GM23248 (cell line): ENCODE results near the gene OR2L13. TPM values are rescaled to one million over a fixed set of nuclear protein-coding genes. Genes with fewer than 3 reads are reported as not detected.

Experiments
- DNase-seq: peaks from one replicate; pipeline ENCODE4 v3.0.0-alpha.2; 2015
- H2AFZ ChIP-seq: fragments of 200-600 bp; sonication (generic); 2 replicates; pipeline ENCODE4 v1.6.1; 2016; ENCODE audit warnings: antibody characterized with exemption
- H3F3A ChIP-seq: fragments of 200-600 bp; sonication (generic); 2 replicates; pipeline ENCODE4 v1.6.1; 2016; ENCODE audit warnings: mild to moderate bottlenecking, antibody characterized with exemption, mixed run types; ENCODE audit not compliant: insufficient read depth
- H3K27ac ChIP-seq: fragments of 200-600 bp; sonication (generic); 2 replicates; pipeline ENCODE4 v1.5.1; 2016; ENCODE audit warnings: mild to moderate bottlenecking
- H3K27me3 ChIP-seq: fragments of 200-600 bp; sonication (generic); replicated peaks from 2 replicates; pipeline ENCODE4 v1.6.1; 2016; ENCODE audit warnings: mild to moderate bottlenecking; ENCODE audit not compliant: insufficient read depth
- H3K36me3 ChIP-seq: fragments of 200-600 bp; sonication (generic); 2 replicates; pipeline ENCODE4 v1.6.1; 2016; ENCODE audit warnings: low read depth, mild to moderate bottlenecking
- H3K4me1 ChIP-seq: fragments of 200-600 bp; sonication (generic); 2 replicates; pipeline ENCODE4 v1.6.1; 2016; ENCODE audit warnings: mild to moderate bottlenecking; ENCODE audit not compliant: insufficient read depth
- H3K4me2 ChIP-seq: fragments of 200-600 bp; sonication (generic); one replicate; pipeline ENCODE4 v1.6.1; 2016; ENCODE audit warnings: mild to moderate bottlenecking; ENCODE audit not compliant: unreplicated experiment
- H3K4me3 ChIP-seq: fragments of 200-600 bp; sonication (generic); 2 replicates; pipeline ENCODE4 v1.5.1; 2016; ENCODE audit warnings: mild to moderate bottlenecking
- H3K79me2 ChIP-seq: fragments of 200-600 bp; sonication (generic); 2 replicates; pipeline ENCODE4 v1.6.1; 2016; ENCODE audit warnings: mild to moderate bottlenecking; ENCODE audit not compliant: insufficient read depth
- H3K9ac ChIP-seq: fragments of 200-600 bp; sonication (generic); 2 replicates; pipeline ENCODE4 v1.6.1; 2016; ENCODE audit warnings: mild to moderate bottlenecking
- H3K9me2 ChIP-seq: fragments of 200-600 bp; sonication (generic); 2 replicates; pipeline ENCODE4 v1.6.1; 2016; ENCODE audit warnings: mixed run types, mild to moderate bottlenecking, moderate library complexity; ENCODE audit not compliant: insufficient read depth
- H3K9me3 ChIP-seq: fragments of 200-600 bp; sonication (generic); one replicate; pipeline ENCODE4 v1.6.1; 2017; ENCODE audit warnings: low read depth
- H4K20me1 ChIP-seq: fragments of 200-600 bp; sonication (generic); 2 replicates; pipeline ENCODE4 v1.6.0; 2016; ENCODE audit not compliant: insufficient read depth
- EZH2 ChIP-seq: fragments of 200-600 bp; sonication (generic); IDR thresholded peaks from 2 replicates; pipeline ENCODE4 v1.6.1; 2018; ENCODE audit warnings: antibody characterized with exemption, mild to moderate bottlenecking; ENCODE audit not compliant: insufficient read depth, poor library complexity, severe bottlenecking
- EZH2phosphoT487 ChIP-seq: fragments of 200-600 bp; sonication (generic); IDR thresholded peaks from 2 replicates; pipeline ENCODE4 v1.6.1; 2018; ENCODE audit warnings: antibody characterized with exemption, moderate library complexity, mild to moderate bottlenecking, low read depth; ENCODE audit not compliant: insufficient read depth
- WGBS, 2 experiments: methylation state at CpG; one replicate each; pipeline ENCODE4 v1.1.6; 2015 to 2017; ENCODE audit warnings: low lambda C conversion rate in 2 of 2, low coverage in 1 of 2; ENCODE audit errors: missing lambda C conversion rate in 2 of 2; 5-methylcytosine and 5-hydroxymethylcytosine counted together
- in situ Hi-C: fragments of 300-500 bp; cut with MboI; formaldehyde crosslinking; loops from 2 replicates; pipeline ENCODE4 v1.15.0; 2020
- polyA plus RNA-seq: library from polyadenylated mRNA; unstranded; fragments of >200 nt; fragmentation: Nextera tagmentation; extraction: Ambion mirVana; gene quantifications from 2 replicates; pipeline ENCODE4 v1.2.1, GENCODE V29; 2016
- total RNA-seq: library from RNA; depleted of rRNA; stranded (reverse); fragments of >200 nt; shearing (Covaris generic); gene quantifications from 2 replicates; pipeline ENCODE4 v1.2.3, GENCODE V29; 2014; rRNA removed

OR2L13 gene
- total RNA-seq (not detected in 2 replicates), polyA plus RNA-seq (not detected in 2 replicates)

- H3K27ac ChIP-seq: no peak within 1 kb of the TSS
- H3K9me3 ChIP-seq: no peaks in the 10 kb centered on the region
- H3K9me2 ChIP-seq: no peaks in the 10 kb centered on the region
- no peaks in the 10 kb centered on the region for H4K20me1 ChIP-seq
- no peak for TF ChIP-seq EZH2
- no peak for TF ChIP-seq EZH2phosphoT487
- no peak within 1 kb of the TSS for H3K9ac ChIP-seq
- in situ Hi-C loops: no loop called here
- H3K27me3 ChIP-seq: no peaks in the 10 kb centered on the region
- H3K79me2 ChIP-seq: no peaks in the 10 kb centered on the region
- DNase-seq: no peak
- no peaks in the 10 kb centered on the region for H3F3A ChIP-seq
- H3K4me2 ChIP-seq: no peak within 1 kb of the TSS
- no peaks in the 10 kb centered on the region for H3K36me3 ChIP-seq
- no peaks in the 10 kb centered on the region for H3K4me1 ChIP-seq
- H3K4me3 ChIP-seq: no peak within 1 kb of the TSS
- 5 to 13% methylated on average over 1 of the region's 1 CpG for WGBS, 2 experiments
- no peak within 1 kb of the TSS for H2AFZ ChIP-seq
Observed at GRCh38 chr1:248094884-248095283, at the start of gene OR2L13. Gene OR2L13, plus strand, starts transcription at chr1:248095184. Its CDS starts 4,192 bp downstream, at chr1:248099376.

GRCh38 chr1:248045209-248045608 is 49.8 kb upstream of the OR2L13 start:
- TF ChIP-seq EZH2phosphoT487: no peak
- Histone ChIP-seq H3K27me3 (no peaks in the 10 kb centered on the region), H2AFZ (no peak overlapping the region), H3K9ac (no peak overlapping the region), H4K20me1 (no peaks in the 10 kb centered on the region), H3K79me2 (no peaks in the 10 kb centered on the region), H3F3A (no peaks in the 10 kb centered on the region), H3K36me3 (no peaks in the 10 kb centered on the region), H3K4me2 (no peak overlapping the region), H3K9me3 (no peaks in the 10 kb centered on the region), H3K4me3 (no peak overlapping the region), H3K9me2 (no peaks in the 10 kb centered on the region), H3K4me1 (no peaks in the 10 kb centered on the region), H3K27ac (no peak overlapping the region)
- in situ Hi-C loops: no loop called here
- no peak for DNase-seq
- WGBS, 2 experiments: 29 to 30% methylated on average over 5 of the region's 5 CpGs

GRCh38 chr1:248046536-248046935 is 48.4 kb upstream of the OR2L13 start, which contains the start of gene OR2L3:
Gene OR2L3, plus strand, starts transcription at chr1:248046836. Its CDS starts 13,846 bp downstream, at chr1:248060682.
- H3K27ac ChIP-seq: no peak within 1 kb of the TSS
- TF ChIP-seq EZH2phosphoT487 (no peak), EZH2 (no peak)
- H3K9me3 ChIP-seq: no peaks in the 10 kb centered on the region
- H3K79me2 ChIP-seq: no peaks in the 10 kb centered on the region
- no peak within 1 kb of the TSS for H3K9ac ChIP-seq
- no peak within 1 kb of the TSS for H3K4me2 ChIP-seq
- no peak within 1 kb of the TSS for H3K4me3 ChIP-seq
- H3F3A ChIP-seq: no peaks in the 10 kb centered on the region
- H4K20me1 ChIP-seq: no peaks in the 10 kb centered on the region
- H3K36me3 ChIP-seq: no peaks in the 10 kb centered on the region
- DNase-seq: no peak
- no peaks in the 10 kb centered on the region for H3K9me2 ChIP-seq
- in situ Hi-C loops: no loop called here
- no peak within 1 kb of the TSS for H2AFZ ChIP-seq
- H3K27me3 ChIP-seq: no peaks in the 10 kb centered on the region
- H3K4me1 ChIP-seq: no peaks in the 10 kb centered on the region
- WGBS, 2 experiments: 0 to 6% methylated on average over 2 of the region's 2 CpGs

GRCh38 chr1:248047008-248047407 is 48.0 kb upstream of the OR2L13 start:
- no peaks in the 10 kb centered on the region for H3K4me1 ChIP-seq
- no peak overlapping the region for H3K4me3 ChIP-seq
- H4K20me1 ChIP-seq: no peaks in the 10 kb centered on the region
- no peak overlapping the region for H3K27ac ChIP-seq
- TF ChIP-seq EZH2 (no peak), EZH2phosphoT487 (no peak)
- DNase-seq: no peak
- no peak overlapping the region for H3K4me2 ChIP-seq
- no peak overlapping the region for H2AFZ ChIP-seq
- WGBS, 2 experiments: 0 to 4% methylated on average over 1 of the region's 1 CpG
- H3K79me2 ChIP-seq: no peaks in the 10 kb centered on the region
- H3K27me3 ChIP-seq: no peaks in the 10 kb centered on the region
- H3F3A ChIP-seq: no peaks in the 10 kb centered on the region
- in situ Hi-C loops: no loop called here
- no peak overlapping the region for H3K9ac ChIP-seq
- H3K9me2 ChIP-seq: no peaks in the 10 kb centered on the region
- H3K9me3 ChIP-seq: no peaks in the 10 kb centered on the region
- no peaks in the 10 kb centered on the region for H3K36me3 ChIP-seq

- Histone ChIP-seq H3K9ac (no peak overlapping the region), H3K4me2 (no peak overlapping the region), H4K20me1 (no peaks in the 10 kb centered on the region), H3F3A (no peaks in the 10 kb centered on the region), H3K27ac (no peak overlapping the region), H3K9me2 (no peaks in the 10 kb centered on the region), H3K36me3 (no peaks in the 10 kb centered on the region), H3K79me2 (no peaks in the 10 kb centered on the region), H2AFZ (no peak overlapping the region), H3K27me3 (no peaks in the 10 kb centered on the region), H3K9me3 (no peaks in the 10 kb centered on the region), H3K4me3 (no peak overlapping the region), H3K4me1 (no peaks in the 10 kb centered on the region)
- TF ChIP-seq EZH2phosphoT487: no peak
- no peak for TF ChIP-seq EZH2
- in situ Hi-C loops: no loop called here
- DNase-seq: no peak
Observed at GRCh38 chr1:248054671-248055070, 40.3 kb upstream of the OR2L13 start.
